ENCODE results near the gene EIF2D. TPM values are rescaled to one million over a fixed set of nuclear protein-coding genes. Genes with fewer than 3 reads are reported as not detected.

The EIF2D gene
- total RNA-seq, 6 donors from 2014 or later = 32.6 to 84.9 (median 45.4) TPM

- Histone ChIP-seq H3K27me3 (no peaks in the 10 kb centered on the region), H3K36me3 (peaks cover 0 to 6% (median 0%) of the 10 kb centered on the region in 4 donors), H3K27ac (peak overlapping the region; percentile 91 to 95 (median 93)), H3K4me3 (peak overlapping the region in 2 of 4 donors; percentile 9 to 78), H3K4me1 (peaks cover 48 to 70% (median 60%) of the 10 kb centered on the region in 4 donors), H3K9me3 (no peaks in the 10 kb centered on the region)
- no peak for TF ChIP-seq EP300 (IDR thresholded peaks at IDR 0.05)
- TF ChIP-seq CTCF (IDR thresholded peaks at IDR 0.05) = no peak
- no peak for TF ChIP-seq POLR2A (IDR thresholded peaks at IDR 0.05)
- TF ChIP-seq POLR2AphosphoS5 (IDR thresholded peaks at IDR 0.05) = no peak
- DNase-seq (peak in 1 of 2 donors; percentile 81), ATAC-seq (ENCODE audit: low FRiP score in 2 of 2) (peak in 1 of 2 donors; percentile 49)
- WGBS, 2 donors = 70 to 76% methylated on average over 8 to 10 of the region's 10 CpGs
Observed at GRCh38 chr1:206560007-206560716, 52.1 kb downstream of the EIF2D start.

DNA sequence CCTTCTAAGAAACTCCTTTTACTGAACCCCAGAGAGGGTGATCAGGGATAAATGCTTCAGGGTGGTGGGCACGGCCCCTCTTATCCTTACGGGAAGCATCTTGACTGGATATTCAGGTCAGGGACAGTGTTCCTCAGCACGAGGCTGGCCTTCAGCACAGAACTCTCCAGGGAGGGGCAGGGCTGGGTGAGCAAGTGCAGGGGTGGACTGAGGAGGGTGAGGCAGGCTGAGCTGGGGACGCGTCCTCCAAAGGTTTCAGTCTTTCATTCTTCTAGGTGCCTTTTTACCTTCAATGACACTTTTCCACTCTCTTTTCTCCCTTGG lies 52.6 kb downstream of the EIF2D start:
- Histone ChIP-seq H3K9me3 (no peaks in the 10 kb centered on the region), H3K4me1 (peaks cover 48 to 74% (median 63%) of the 10 kb centered on the region in 4 donors), H3K27me3 (no peaks in the 10 kb centered on the region), H3K27ac (peak overlapping the region; percentile 91 to 95 (median 93)), H3K36me3 (peaks cover 0 to 6% (median 0%) of the 10 kb centered on the region in 4 donors), H3K4me3 (peak overlapping the region in 2 of 4 donors; percentile 9 to 78)
- ATAC-seq (ENCODE audit: low FRiP score in 2 of 2) (no peak), DNase-seq (peak in 1 of 2 donors; percentile 60)
- WGBS, 2 donors = 60 to 74% methylated on average over 5 of the region's 5 CpGs
- TF ChIP-seq POLR2AphosphoS5 (IDR thresholded peaks at IDR 0.05) (no peak), POLR2A (IDR thresholded peaks at IDR 0.05) (no peak), CTCF (IDR thresholded peaks at IDR 0.05) (no peak), EP300 (IDR thresholded peaks at IDR 0.05) (no peak)

- H3K36me3 ChIP-seq = peaks cover 0 to 6% (median 0%) of the 10 kb centered on the region in 4 donors
- no peaks in the 10 kb centered on the region for H3K9me3 ChIP-seq
- peak overlapping the region in 3 of 4 donors; percentile 68 to 78 (median 70) for H3K4me3 ChIP-seq
- no peak for DNase-seq
- H3K27ac ChIP-seq = peak overlapping the region; percentile 91 to 95 (median 93)
- no peak for TF ChIP-seq EP300 (IDR thresholded peaks at IDR 0.05)
- no peak for TF ChIP-seq POLR2A (IDR thresholded peaks at IDR 0.05)
- no peak for TF ChIP-seq POLR2AphosphoS5 (IDR thresholded peaks at IDR 0.05)
- no peak for TF ChIP-seq CTCF (IDR thresholded peaks at IDR 0.05)
- no peaks in the 10 kb centered on the region for H3K27me3 ChIP-seq
- ATAC-seq (ENCODE audit: low FRiP score in 2 of 2) = no peak
- WGBS, 2 donors = 45 to 60% methylated on average over 3 to 6 of the region's 6 CpGs
- H3K4me1 ChIP-seq = peaks cover 48 to 74% (median 65%) of the 10 kb centered on the region in 4 donors
Observed at GRCh38 chr1:206558794-206559671, 53.2 kb downstream of the EIF2D start.

- ATAC-seq (ENCODE audit: low FRiP score in 2 of 2) (peak; percentile 28 to 40), DNase-seq (peak in 1 of 2 donors; percentile 69)
- Histone ChIP-seq H3K9me3 (no peaks in the 10 kb centered on the region), H3K36me3 (peaks cover 0 to 6% (median 0%) of the 10 kb centered on the region in 4 donors), H3K27ac (peak overlapping the region; percentile 91 to 95 (median 93)), H3K27me3 (no peaks in the 10 kb centered on the region), H3K4me1 (peaks cover 48 to 65% (median 59%) of the 10 kb centered on the region in 4 donors), H3K4me3 (peak overlapping the region; percentile 51 to 78 (median 69))
- 20 to 21% methylated on average over 10 to 14 of the region's 14 CpGs for WGBS, 2 donors
- TF ChIP-seq CTCF (IDR thresholded peaks at IDR 0.05) (no peak), EP300 (IDR thresholded peaks at IDR 0.05) (no peak), POLR2AphosphoS5 (IDR thresholded peaks at IDR 0.05) (peak in 1 of 2 donors; percentile 37), POLR2A (IDR thresholded peaks at IDR 0.05) (peak in 1 of 4 donors; percentile 37)
Observed at GRCh38 chr1:206557636-206558473, 54.4 kb downstream of the EIF2D start.

All from upper lobe of left lung (tissue), 6 donors.